WERI-Rb-1 (cell line): Measurements from ENCODE around the gene NCOA1.
"Not testable (repeated sequence)": the region's sequence is repeated elsewhere in the genome, so short reads cannot be mapped to it uniquely, and the experiment has no call there.

Source experiments
- DNase-seq: peaks from one replicate; pipeline ENCODE4 v3.0.0-alpha.2; 2020
- H3K27ac ChIP-seq: fragments of 250-450 bp; sonication (Bioruptor Pico); 2 replicates; pipeline ENCODE4 v1.5.1; 2020; ENCODE audit warnings: mild to moderate bottlenecking, moderate library complexity
- H3K27me3 ChIP-seq: fragments of 250-450 bp; sonication (Bioruptor Pico); 2 replicates; pipeline ENCODE4 v1.5.1; 2021; ENCODE audit warnings: mild to moderate bottlenecking, low read depth, moderate library complexity; ENCODE audit not compliant: insufficient read depth, severe bottlenecking
- H3K36me3 ChIP-seq: fragments of 250-450 bp; sonication (Bioruptor Pico); 2 replicates; pipeline ENCODE4 v1.5.1; 2020; ENCODE audit warnings: mild to moderate bottlenecking, moderate library complexity
- H3K4me3 ChIP-seq: 2 replicates; pipeline ENCODE4 v1.5.1; 2011; ENCODE audit warnings: low read depth, mild to moderate bottlenecking, control low read depth, low read length
- H3K9me3 ChIP-seq: fragments of 250-450 bp; sonication (Bioruptor Pico); 2 replicates; pipeline ENCODE4 v1.5.1; 2021; ENCODE audit warnings: mild to moderate bottlenecking, moderate library complexity; ENCODE audit not compliant: severe bottlenecking
- TF ChIP-seq, protein P1 (sequence below): IDR thresholded peaks from 2 replicates; pipeline ENCODE4 v1.5.1; 2011; ENCODE audit warnings: low read depth, mild to moderate bottlenecking, control low read depth, inconsistent platforms, low read length

The NCOA1 gene

DNA sequence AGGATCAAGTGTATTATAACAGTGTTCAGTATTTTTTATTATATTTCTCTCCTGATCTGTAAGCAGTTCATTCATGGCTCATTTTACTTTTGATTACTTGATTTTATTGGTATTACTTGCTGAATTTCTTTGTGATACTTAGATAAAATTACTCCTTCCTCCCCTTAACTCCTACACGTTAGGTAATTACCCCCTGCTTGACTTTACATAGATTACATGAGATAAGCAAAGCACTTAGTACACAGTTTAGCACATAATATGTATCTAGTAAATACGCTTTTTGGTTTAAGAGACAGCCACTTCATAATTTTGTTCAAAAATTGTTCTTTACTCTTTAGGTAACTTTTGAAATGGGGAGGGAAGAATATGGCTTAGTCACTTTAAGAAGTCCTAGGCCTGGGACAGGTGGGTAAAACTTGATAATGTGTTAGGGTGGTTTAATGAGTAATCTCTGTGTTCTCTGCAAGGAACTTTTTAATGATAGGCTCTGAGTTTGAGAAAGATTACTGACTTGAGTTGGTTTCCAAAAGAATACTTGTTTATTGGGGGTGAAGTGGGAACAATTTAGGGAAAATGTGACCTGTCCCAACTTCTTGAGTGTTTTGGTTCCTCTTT, 80.9 kb downstream of the NCOA1 start:
- no peak for DNase-seq
- TF ChIP-seq, protein P1, sequence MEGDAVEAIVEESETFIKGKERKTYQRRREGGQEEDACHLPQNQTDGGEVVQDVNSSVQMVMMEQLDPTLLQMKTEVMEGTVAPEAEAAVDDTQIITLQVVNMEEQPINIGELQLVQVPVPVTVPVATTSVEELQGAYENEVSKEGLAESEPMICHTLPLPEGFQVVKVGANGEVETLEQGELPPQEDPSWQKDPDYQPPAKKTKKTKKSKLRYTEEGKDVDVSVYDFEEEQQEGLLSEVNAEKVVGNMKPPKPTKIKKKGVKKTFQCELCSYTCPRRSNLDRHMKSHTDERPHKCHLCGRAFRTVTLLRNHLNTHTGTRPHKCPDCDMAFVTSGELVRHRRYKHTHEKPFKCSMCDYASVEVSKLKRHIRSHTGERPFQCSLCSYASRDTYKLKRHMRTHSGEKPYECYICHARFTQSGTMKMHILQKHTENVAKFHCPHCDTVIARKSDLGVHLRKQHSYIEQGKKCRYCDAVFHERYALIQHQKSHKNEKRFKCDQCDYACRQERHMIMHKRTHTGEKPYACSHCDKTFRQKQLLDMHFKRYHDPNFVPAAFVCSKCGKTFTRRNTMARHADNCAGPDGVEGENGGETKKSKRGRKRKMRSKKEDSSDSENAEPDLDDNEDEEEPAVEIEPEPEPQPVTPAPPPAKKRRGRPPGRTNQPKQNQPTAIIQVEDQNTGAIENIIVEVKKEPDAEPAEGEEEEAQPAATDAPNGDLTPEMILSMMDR = no peak
- H3K36me3 ChIP-seq = no peaks in the 10 kb centered on the region
- no peak overlapping the region for H3K27ac ChIP-seq
- H3K9me3 ChIP-seq = no peaks in the 10 kb centered on the region
- H3K4me3 ChIP-seq = no peak overlapping the region
- H3K27me3 ChIP-seq = no peaks in the 10 kb centered on the region

DNA sequence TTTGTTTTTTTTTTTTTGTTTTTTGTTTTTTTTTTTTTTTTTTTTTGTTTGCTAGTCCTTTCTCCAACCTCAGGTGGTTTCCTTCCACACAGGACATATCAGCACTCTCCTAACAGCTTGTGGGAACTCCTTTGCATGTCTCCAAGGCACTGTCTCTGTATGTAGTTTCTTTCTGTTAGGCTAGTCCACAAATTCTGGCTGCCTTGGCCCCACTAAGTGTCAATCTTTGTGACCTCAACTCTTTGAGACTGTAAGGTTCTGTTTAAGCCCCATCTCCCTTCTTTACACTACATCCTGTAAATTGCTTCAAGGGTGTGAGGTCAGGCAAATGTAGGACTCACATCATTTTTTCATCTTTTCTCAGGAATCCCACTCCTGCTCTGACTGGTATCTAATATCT, 85.1 kb downstream of the NCOA1 start:
- no peaks in the 10 kb centered on the region for H3K27me3 ChIP-seq
- no peaks in the 10 kb centered on the region for H3K36me3 ChIP-seq
- no peak for DNase-seq
- H3K27ac ChIP-seq = no peak overlapping the region
- no peaks in the 10 kb centered on the region for H3K9me3 ChIP-seq
- TF ChIP-seq, protein P1 = no peak
- no peak overlapping the region for H3K4me3 ChIP-seq

DNA sequence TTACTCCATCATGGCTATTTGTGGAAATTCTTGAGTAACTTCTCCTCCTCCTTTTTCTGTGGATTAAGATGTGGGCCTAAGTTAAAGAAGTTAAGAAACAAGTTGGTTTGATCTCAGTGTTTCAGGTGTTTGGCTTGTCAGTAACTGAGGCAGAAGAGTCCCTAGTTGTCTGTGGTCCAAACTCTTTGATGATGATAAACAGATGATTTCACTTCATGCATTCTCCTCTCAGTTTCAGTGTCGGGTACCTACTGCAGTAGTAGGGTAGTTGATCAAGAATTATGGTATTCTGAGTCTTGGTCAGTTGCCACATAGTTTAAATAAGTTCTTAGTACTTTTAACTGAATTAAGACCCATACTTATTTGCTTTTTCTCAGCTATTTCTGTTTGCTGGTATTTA, 85.6 kb downstream of the NCOA1 start:
- H3K27me3 ChIP-seq = no peaks in the 10 kb centered on the region
- DNase-seq = no peak
- no peak overlapping the region for H3K4me3 ChIP-seq
- H3K27ac ChIP-seq = no peak overlapping the region
- no peaks in the 10 kb centered on the region for H3K9me3 ChIP-seq
- H3K36me3 ChIP-seq = no peaks in the 10 kb centered on the region
- TF ChIP-seq, protein P1 = no peak

DNA sequence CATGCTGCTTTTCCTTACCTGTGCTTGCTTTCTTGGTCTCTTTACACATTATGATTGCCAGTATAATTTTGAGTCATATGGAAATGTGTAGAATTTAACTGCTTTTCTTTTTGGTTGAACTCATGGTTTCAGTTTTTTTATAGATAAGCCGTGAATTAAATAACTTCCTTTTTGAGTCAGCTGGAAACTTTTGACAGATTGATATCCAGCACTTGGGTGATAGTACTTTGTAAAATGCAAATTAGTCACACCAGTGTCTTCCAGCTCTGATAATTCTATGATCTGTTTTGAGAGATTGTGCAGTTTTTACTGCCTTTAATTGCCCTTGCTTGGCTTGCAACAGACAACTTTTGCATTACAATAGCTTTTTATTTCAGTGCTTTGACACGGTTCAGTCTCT, 86.4 kb downstream of the NCOA1 start:
- TF ChIP-seq, protein P1 = no peak
- Histone ChIP-seq H3K27me3 (no peaks in the 10 kb centered on the region), H3K9me3 (no peaks in the 10 kb centered on the region), H3K4me3 (no peak overlapping the region), H3K36me3 (no peaks in the 10 kb centered on the region), H3K27ac (no peak overlapping the region)
- DNase-seq = no peak

DNA sequence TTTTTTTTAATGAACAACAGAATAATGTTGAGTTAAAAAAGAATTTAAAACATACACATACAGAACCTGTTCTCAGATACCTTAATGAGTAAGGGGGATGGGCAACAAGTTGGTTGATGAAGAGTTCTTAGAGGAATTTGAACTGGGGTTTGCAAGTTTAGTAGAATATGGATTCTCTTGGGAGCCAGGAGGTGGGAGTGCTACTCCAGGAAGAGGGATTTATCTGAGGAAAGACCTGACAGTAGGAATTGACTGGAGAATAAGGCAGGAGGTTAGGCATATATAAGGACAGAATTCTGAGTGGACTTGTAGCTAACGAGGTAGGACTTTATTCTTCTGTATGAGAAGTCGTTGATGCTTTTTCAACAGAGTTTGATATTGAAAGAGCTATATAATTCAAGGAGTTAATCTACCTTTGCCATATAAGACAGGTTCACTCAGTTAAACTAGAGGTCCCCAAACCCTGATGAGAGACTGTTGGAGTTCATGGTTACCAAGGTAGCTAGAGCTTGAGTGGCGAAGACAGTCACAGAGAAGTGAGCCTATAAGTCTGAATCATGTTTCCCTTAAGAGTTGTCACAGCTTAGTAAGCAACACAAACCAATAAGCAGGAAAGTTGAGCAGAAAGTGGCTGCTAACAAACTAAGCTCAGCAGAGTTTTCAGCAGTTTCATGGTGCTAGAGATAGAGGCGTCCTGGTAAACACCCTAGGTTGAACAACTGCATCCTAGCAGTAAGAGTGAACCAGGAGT, 88.2 kb downstream of the NCOA1 start:
- TF ChIP-seq, protein P1 = no peak
- Histone ChIP-seq H3K4me3 (no peak overlapping the region), H3K36me3 (no peaks in the 10 kb centered on the region), H3K9me3 (no peaks in the 10 kb centered on the region), H3K27me3 (no peaks in the 10 kb centered on the region), H3K27ac (no peak overlapping the region)
- DNase-seq = no peak

DNA sequence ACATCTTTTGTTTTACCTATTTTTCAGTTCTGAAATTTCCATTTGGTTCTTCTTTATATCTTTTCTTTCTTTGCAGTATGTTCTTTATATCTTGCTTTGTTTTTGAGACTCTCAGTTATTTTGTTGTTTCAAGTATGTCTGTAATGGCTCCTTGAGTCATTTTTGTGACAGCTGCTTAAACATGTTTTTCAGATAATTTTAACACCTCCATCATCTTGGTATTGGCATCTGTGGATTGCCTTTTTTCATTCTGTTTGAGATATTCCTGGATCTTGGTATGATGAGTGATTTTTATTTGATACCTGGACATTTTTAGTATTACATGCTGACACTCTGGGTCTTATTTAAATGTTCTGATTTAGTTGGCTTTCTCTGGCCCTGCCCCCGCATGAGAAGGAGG, 89.5 kb downstream of the NCOA1 start:
- no peaks in the 10 kb centered on the region for H3K9me3 ChIP-seq
- H3K27ac ChIP-seq = no peak overlapping the region
- H3K4me3 ChIP-seq = no peak overlapping the region
- TF ChIP-seq, protein P1 = no peak
- no peaks in the 10 kb centered on the region for H3K36me3 ChIP-seq
- DNase-seq = no peak
- no peaks in the 10 kb centered on the region for H3K27me3 ChIP-seq

DNA sequence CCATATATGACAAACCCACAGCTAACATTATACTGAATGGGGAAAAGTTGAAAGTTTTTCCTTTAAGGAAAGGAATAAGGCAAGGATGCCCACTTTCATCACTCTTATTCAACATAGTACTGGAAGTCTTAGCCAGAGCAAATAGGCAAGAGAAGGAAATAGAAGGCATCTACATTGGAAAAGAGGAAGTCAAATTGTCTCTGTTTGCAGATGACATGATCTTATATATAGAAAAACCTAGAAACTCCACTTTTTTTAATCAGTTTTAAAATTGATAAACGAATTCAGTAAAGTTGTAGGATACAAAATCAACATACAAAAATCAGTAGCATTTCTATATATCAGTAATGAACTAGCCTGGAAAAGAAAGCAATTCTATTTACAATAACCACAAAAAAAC, 90.9 kb downstream of the NCOA1 start:
- H3K27me3 ChIP-seq = not testable (repeated sequence)

More for the DNA sequence above, 90.9 kb downstream of the NCOA1 start:
- H3K9me3 ChIP-seq, H3K36me3 ChIP-seq, H3K4me3 ChIP-seq, DNase-seq, H3K27ac ChIP-seq: not testable (repeated sequence)
